ENCODE data around the gene ACSBG1.
"Not testable (repeated sequence)": the region's sequence is repeated elsewhere in the genome, so short reads cannot be mapped to it uniquely, and the experiment has no call there.

ACSBG1 gene

DNA sequence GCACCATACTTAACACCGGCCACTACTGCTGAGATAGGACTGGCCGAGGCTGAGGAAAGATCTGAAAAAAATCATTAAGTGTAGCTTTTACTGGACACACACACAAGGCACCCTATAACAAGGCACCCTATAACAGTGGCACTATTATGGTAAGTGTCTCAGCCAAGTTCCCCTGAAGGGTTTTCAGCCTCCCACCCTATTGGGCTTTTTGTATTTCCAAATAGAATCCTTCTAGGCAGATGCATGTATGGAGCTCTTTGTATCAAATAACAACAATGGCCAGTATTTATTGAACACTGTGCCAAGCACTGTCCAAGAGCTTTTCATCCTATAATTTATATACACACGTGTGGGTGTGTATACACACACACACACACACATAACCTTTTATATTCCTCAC is 23.3 kb upstream of the ACSBG1 start:
- DNase-seq (ENCODE audit: low read depth), result no peak
- TF ChIP-seq, protein P1, sequence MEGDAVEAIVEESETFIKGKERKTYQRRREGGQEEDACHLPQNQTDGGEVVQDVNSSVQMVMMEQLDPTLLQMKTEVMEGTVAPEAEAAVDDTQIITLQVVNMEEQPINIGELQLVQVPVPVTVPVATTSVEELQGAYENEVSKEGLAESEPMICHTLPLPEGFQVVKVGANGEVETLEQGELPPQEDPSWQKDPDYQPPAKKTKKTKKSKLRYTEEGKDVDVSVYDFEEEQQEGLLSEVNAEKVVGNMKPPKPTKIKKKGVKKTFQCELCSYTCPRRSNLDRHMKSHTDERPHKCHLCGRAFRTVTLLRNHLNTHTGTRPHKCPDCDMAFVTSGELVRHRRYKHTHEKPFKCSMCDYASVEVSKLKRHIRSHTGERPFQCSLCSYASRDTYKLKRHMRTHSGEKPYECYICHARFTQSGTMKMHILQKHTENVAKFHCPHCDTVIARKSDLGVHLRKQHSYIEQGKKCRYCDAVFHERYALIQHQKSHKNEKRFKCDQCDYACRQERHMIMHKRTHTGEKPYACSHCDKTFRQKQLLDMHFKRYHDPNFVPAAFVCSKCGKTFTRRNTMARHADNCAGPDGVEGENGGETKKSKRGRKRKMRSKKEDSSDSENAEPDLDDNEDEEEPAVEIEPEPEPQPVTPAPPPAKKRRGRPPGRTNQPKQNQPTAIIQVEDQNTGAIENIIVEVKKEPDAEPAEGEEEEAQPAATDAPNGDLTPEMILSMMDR (IDR thresholded peaks at IDR 0.05; ENCODE audit: control insufficient read depth, insufficient read depth, low read depth, low read length, missing control alignments), result no peak
- no peak overlapping the region for H3K4me3 ChIP-seq (ENCODE audit: control insufficient read depth, low read depth, low read length)

DNA sequence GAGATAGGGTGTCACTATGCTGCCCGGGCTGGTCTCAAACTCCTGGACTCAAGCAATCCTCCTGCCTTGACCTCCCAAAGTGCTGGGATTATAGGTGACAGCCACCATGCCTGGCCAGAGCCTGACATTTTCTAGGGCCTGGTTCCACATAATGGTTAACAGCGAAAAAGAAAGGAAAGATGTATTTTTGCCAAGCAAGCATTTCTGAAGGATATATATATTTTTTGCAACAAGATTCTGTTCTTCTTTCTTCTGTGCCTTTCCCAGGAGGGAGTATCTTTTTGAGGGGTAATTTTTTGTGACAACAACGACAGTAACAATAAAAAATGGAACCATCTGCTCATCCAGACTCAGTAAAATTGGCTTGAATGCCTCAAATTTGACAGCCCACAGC is 21.7 kb upstream of the ACSBG1 start:
- no peak overlapping the region for H3K4me3 ChIP-seq (ENCODE audit: control insufficient read depth, low read depth, low read length)
- TF ChIP-seq, protein P1 (IDR thresholded peaks at IDR 0.05; ENCODE audit: control insufficient read depth, insufficient read depth, low read depth, low read length, missing control alignments), result no peak
- no peak for DNase-seq (ENCODE audit: low read depth)

DNA sequence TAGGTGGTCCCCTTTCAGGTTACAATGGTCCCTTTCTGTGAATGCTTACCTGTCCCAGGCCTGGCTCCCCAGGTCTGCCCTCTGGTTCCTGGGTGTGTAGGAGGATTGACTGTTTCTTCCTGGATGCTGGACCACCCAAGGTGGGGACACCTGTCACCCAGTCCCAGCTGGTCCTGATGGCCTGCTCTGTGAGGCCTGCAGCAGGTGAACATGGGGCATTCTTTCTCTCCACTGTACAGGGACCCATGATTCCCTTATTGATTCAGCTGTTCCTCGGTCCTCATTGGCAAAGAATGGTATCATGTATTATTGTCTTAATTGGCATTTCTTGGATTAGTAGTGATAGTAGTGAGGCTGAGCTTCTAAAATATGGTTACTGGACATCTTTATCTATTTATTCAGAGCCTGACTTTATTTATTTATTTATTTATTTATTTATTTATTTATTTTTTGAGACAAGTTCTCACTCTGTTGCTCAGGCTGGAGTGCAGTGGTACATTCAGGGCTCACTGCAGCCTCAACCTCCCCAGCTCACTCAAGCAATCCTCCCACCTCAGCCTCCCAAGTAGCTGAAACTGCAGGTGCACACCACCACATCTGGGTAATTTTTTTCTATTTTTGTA is 21.2 kb upstream of the ACSBG1 start:
- no peak overlapping the region for H3K4me3 ChIP-seq (ENCODE audit: control insufficient read depth, low read depth, low read length)
- TF ChIP-seq, protein P1 (IDR thresholded peaks at IDR 0.05; ENCODE audit: control insufficient read depth, insufficient read depth, low read depth, low read length, missing control alignments), result no peak
- DNase-seq (ENCODE audit: low read depth), result no peak

DNA sequence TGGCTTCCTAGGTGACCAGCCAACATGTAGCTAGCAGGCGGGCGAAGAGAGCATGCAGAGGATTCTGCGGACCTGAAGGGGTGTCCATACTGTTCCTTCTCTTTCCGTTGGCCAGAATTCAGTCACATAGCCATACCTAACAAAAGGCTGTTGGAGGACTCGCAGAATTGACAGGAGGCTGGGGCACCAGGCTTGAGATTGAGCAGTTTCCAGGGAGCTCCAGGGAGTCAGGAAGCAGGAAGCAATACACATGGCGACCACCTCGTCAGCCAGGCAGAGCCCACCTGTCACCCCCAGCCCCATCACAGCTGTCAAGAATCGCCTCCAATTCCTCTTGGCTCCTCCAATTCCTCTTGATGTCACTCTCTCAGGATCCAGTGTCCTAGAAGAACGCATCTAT is 16.8 kb upstream of the ACSBG1 start:
- H3K4me3 ChIP-seq (ENCODE audit: control insufficient read depth, low read depth, low read length), result no peak overlapping the region
- TF ChIP-seq, protein P1 (IDR thresholded peaks at IDR 0.05; ENCODE audit: control insufficient read depth, insufficient read depth, low read depth, low read length, missing control alignments), result no peak
- no peak for DNase-seq (ENCODE audit: low read depth)

DNA sequence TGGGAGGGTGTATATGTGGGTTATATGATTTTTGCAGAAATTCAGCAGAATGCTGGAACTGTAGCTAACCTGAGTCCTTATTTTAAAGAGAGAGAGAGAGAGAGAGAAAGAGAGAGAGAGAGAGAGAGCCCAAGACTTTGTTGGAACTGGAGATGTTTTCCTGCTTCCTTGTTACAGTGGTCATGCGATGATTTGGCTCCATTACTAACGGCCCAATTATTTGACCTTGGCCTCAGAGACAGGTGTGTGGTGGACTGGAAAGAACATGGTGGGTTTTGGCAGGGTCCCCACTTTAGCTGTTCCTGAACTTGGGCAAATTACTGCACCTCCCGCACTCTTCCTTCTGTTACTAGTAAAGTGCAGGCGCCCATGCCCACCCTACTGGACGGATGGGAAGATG is 14.8 kb upstream of the ACSBG1 start:
- no peak overlapping the region for H3K4me3 ChIP-seq (ENCODE audit: control insufficient read depth, low read depth, low read length)
- TF ChIP-seq, protein P1 (IDR thresholded peaks at IDR 0.05; ENCODE audit: control insufficient read depth, insufficient read depth, low read depth, low read length, missing control alignments), result no peak
- no peak for DNase-seq (ENCODE audit: low read depth)

DNA sequence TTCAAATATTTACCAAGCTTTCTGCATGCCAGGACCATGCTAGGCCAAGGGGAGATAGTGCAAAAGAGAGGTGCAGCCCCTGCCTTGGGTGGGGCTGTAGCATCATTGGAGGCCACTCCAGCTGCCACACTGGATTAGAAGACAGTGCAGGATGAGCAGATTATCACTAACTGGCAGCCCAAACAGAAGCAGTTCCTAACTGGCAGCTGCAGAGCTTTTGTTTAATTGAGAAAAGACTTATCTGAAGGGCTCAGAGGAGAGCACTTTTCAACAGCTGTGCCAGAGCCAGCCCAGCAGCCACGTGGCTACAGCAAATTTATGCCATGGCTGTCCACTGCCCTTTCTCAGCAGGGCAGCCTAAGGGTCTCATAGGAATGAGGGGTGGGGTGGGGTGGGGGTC is 13.5 kb upstream of the ACSBG1 start:
- TF ChIP-seq, protein P1 (IDR thresholded peaks at IDR 0.05; ENCODE audit: control insufficient read depth, insufficient read depth, low read depth, low read length, missing control alignments), result no peak
- DNase-seq (ENCODE audit: low read depth), result no peak
- no peak overlapping the region for H3K4me3 ChIP-seq (ENCODE audit: control insufficient read depth, low read depth, low read length)

DNA sequence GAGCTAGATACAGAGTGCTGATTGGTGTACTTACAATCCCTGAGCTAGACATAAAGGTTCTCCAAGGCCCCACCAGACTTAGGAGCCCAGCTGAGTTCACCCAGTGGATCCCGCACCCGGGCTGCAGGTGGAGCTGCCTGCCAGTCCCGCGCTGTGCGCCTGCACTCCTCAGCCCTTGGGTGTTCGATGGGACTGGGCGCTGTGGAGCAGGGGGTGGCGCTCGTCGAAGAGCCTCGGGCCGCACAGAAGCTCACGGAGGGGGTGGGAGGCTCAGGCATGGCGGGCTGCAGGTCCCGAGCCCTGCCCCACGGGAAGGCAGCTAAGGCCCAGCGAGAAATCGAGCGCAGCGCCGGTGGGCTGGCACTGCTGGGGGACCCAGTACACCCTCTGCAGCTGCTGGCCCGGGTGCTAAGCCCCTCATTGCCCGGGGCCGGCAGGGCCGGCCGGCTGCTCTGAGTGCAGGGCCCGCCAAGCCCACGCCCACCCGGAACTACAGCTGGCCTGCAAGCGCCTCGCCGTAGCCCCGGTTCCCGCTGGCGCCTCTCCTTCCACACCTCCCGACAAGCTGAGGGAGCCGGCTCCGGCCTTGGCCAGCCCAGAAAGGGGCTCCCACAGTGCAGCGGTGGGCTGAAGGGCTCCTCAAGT is 11.7 kb upstream of the ACSBG1 start:
- DNase-seq (ENCODE audit: low read depth), result not testable (repeated sequence)

DNA sequence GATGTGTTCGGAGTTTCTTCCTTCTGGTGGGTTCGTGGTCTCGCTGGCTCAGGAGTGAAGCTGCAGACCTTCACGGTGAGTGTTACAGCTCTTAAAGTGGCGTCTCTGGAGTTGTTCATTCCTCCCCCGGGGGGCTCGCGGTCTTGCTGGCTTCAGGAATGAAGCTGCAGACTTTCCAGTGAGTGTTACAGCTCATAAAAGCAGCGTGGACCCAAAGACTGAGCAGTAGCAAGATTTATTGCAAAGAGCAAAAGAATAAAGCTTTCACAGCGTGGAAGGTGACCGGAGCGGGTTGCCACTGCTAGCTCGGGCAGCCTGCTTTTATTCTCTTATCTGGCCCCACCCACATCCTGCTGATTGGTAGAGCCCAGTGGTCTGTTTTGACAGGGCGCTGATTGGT is 11.0 kb upstream of the ACSBG1 start:
- not testable (repeated sequence) for DNase-seq (ENCODE audit: low read depth); H3K4me3 ChIP-seq (ENCODE audit: control insufficient read depth, low read depth, low read length)

More for the DNA sequence above, 11.7 kb upstream of the ACSBG1 start:
- not testable (repeated sequence) for H3K4me3 ChIP-seq (ENCODE audit: control insufficient read depth, low read depth, low read length)

Data from AG09309 (cell line).